Natural killer cell (primary cell): Measurements from ENCODE around the gene AP2S1. TPM values are rescaled to one million over a fixed set of nuclear protein-coding genes. Genes with fewer than 3 reads are reported as not detected.
"Not testable (repeated sequence)": the region's sequence is repeated elsewhere in the genome, so short reads cannot be mapped to it uniquely, and the experiment has no call there.

Source experiments
- ATAC-seq, 3 donors: fragments of 150-1000 bp in 2 of 3; fragments of 200-7000 bp in 1 of 3; cut with Tn5 transposase; 1 replicate in 1 of 3; 2 replicates in 2 of 3; pipeline ENCODE4 v1.10.0; 2021; ENCODE audit warnings: mild to moderate bottlenecking in 2 of 3, moderate library complexity in 2 of 3
- DNase-seq, 2 donors: peaks; one replicate each; pipeline versions ENCODE4 v3.0.0 to v3.0.0-alpha.2; 2013 to 2021; ENCODE audit warnings: mixed read lengths in 1 of 2
- H3K27ac ChIP-seq: one replicate; pipeline ENCODE4 v1.5.1; 2013; ENCODE audit warnings: mild to moderate bottlenecking, low read length
- H3K27me3 ChIP-seq: one replicate; pipeline ENCODE4 v1.6.1; 2013; ENCODE audit warnings: low read length; ENCODE audit not compliant: control insufficient read depth, insufficient read depth
- H3K36me3 ChIP-seq: one replicate; pipeline ENCODE4 v1.6.1; 2013; ENCODE audit warnings: low read length; ENCODE audit not compliant: control insufficient read depth, insufficient read depth
- H3K4me1 ChIP-seq: one replicate; pipeline ENCODE4 v1.6.1; 2013; ENCODE audit warnings: low read length; ENCODE audit not compliant: control insufficient read depth, insufficient read depth
- H3K4me3 ChIP-seq: one replicate; pipeline ENCODE4 v1.5.1; 2013; ENCODE audit warnings: low read length
- H3K9me3 ChIP-seq: one replicate; pipeline ENCODE4 v1.6.1; 2013; ENCODE audit warnings: low read length; ENCODE audit not compliant: control insufficient read depth, insufficient read depth
- H3K27ac Mint-ChIP-seq, 2 donors: one replicate each; pipeline ENCODE4 v1.8.0; 2022; ENCODE audit warnings: mild to moderate bottlenecking in 2 of 2, mixed read lengths in 2 of 2, moderate library complexity in 1 of 2
- H3K27me3 Mint-ChIP-seq, 2 donors: one replicate each; pipeline ENCODE4 v1.8.0; 2022; ENCODE audit warnings: low read depth in 2 of 2, mixed read lengths in 2 of 2
- H3K36me3 Mint-ChIP-seq: one replicate; pipeline ENCODE4 v1.8.0; 2022; ENCODE audit warnings: mixed read lengths
- H3K4me1 Mint-ChIP-seq, 2 donors: one replicate each; pipeline ENCODE4 v1.8.0; 2022; ENCODE audit warnings: mixed read lengths in 2 of 2
- H3K4me3 Mint-ChIP-seq: one replicate; pipeline ENCODE4 v1.8.0; 2022; ENCODE audit warnings: mild to moderate bottlenecking, moderate library complexity, mixed read lengths
- H3K9me3 Mint-ChIP-seq, 2 donors: one replicate each; pipeline ENCODE4 v1.8.0; 2022; ENCODE audit warnings: mixed read lengths in 2 of 2
- WGBS: methylation state at CpG from one replicate; pipeline ENCODE4 v1.1.7; 2013; ENCODE audit warnings: missing lambda C conversion rate; ENCODE audit not compliant: insufficient coverage; 5-methylcytosine and 5-hydroxymethylcytosine counted together
- intact Hi-C: fragments of 100-400 bp; cut with micrococcal nuclease; formaldehyde crosslinking; loops from one replicate; pipeline ENCODE4 v1.14.2; 2022
- total RNA-seq, 4 donors: library from RNA; stranded (reverse); fragments of 120-200 nt in 1 of 4; gene quantifications; one replicate each; pipeline versions ENCODE4 v1.2.3 to v1.2.4, GENCODE V29; 2013 to 2022
- TF ChIP-seq, protein P1 (sequence below): fragments of 200-600 bp; IDR thresholded peaks from one replicate; pipeline ENCODE4 v1.8.0; 2022; ENCODE audit warnings: antibody characterized with exemption

The AP2S1 gene
- total RNA-seq, 3 donors from 2014 or later (not counting 1 experiment from before 2014, with no cell fraction given), result 45.0 to 49.1 (median 45.4) TPM

DNA sequence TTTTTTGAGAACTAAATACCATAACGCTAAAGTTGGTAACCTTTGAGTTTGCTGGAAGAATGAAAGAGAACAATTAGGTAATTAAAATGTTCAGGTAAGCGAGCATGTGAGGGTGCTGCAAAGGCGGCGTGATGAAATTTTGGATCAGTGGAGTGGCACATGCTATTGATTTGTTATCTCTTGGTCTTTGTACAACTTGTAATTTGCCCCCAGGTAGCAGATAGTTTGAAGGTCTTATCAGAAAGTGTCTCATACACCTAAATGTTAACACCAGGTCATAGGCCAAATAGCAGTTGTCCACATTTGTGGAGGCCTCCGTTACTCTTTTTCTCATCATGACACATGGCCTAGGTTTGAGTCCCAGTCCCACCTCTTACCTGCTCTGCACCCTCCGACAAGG is 25.0 kb upstream of the AP2S1 start:
- intact Hi-C loops, result no loop called here

DNA sequence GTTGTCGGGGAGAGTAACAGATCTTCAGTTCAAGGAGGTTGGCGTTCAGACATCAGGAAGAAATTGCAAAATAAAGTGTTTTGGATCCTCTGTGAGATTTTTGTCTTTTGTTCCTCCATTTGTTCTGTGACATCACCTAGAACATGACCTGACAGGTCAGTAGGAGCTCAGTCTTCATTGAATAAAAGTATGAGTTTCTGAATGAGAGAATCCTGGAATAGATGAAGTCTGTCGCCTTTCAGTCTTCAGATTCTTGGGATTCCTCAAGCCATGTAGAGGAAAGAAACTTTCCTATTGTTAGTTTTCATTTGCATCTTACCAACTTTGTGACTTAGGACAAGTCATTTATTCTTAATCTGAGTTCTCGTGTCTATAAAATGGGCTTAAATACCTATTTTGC is 24.6 kb upstream of the AP2S1 start:
- Histone ChIP-seq H3K4me3 (no peak overlapping the region), H3K36me3 (no peaks in the 10 kb centered on the region), H3K27ac (no peak overlapping the region), H3K27me3 (no peaks in the 10 kb centered on the region), H3K9me3 (no peaks in the 10 kb centered on the region), H3K4me1 (no peaks in the 10 kb centered on the region)
- Mint-ChIP-seq H3K27me3 (no peaks in the 10 kb centered on the region), H3K27ac (no peak overlapping the region), H3K4me1 (peaks cover 3 to 9% of the 10 kb centered on the region in 2 donors), H3K4me3 (no peak overlapping the region), H3K9me3 (no peaks in the 10 kb centered on the region), H3K36me3 (no peaks in the 10 kb centered on the region)
- TF ChIP-seq, protein P1, sequence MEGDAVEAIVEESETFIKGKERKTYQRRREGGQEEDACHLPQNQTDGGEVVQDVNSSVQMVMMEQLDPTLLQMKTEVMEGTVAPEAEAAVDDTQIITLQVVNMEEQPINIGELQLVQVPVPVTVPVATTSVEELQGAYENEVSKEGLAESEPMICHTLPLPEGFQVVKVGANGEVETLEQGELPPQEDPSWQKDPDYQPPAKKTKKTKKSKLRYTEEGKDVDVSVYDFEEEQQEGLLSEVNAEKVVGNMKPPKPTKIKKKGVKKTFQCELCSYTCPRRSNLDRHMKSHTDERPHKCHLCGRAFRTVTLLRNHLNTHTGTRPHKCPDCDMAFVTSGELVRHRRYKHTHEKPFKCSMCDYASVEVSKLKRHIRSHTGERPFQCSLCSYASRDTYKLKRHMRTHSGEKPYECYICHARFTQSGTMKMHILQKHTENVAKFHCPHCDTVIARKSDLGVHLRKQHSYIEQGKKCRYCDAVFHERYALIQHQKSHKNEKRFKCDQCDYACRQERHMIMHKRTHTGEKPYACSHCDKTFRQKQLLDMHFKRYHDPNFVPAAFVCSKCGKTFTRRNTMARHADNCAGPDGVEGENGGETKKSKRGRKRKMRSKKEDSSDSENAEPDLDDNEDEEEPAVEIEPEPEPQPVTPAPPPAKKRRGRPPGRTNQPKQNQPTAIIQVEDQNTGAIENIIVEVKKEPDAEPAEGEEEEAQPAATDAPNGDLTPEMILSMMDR, result no peak
- intact Hi-C loops, result no loop called here
- ATAC-seq (no peak), DNase-seq (no peak)
- WGBS, result 87% methylated on average over 3 of the region's 4 CpGs

More for the DNA sequence above, 25.0 kb upstream of the AP2S1 start:
- ATAC-seq (no peak), DNase-seq (no peak)
- Histone ChIP-seq H3K4me1 (no peaks in the 10 kb centered on the region), H3K4me3 (no peak overlapping the region), H3K36me3 (no peaks in the 10 kb centered on the region), H3K27ac (no peak overlapping the region), H3K9me3 (no peaks in the 10 kb centered on the region), H3K27me3 (no peaks in the 10 kb centered on the region)
- no peaks in the 10 kb centered on the region for H3K9me3 Mint-ChIP-seq
- no peaks in the 10 kb centered on the region for H3K36me3 Mint-ChIP-seq
- H3K4me1 Mint-ChIP-seq, result peaks cover 3 to 9% of the 10 kb centered on the region in 2 donors
- no peak overlapping the region for H3K27ac Mint-ChIP-seq
- no peak overlapping the region for H3K4me3 Mint-ChIP-seq
- no peaks in the 10 kb centered on the region for H3K27me3 Mint-ChIP-seq
- WGBS, result 98% methylated on average over 6 of the region's 6 CpGs
- TF ChIP-seq, protein P1, result no peak

DNA sequence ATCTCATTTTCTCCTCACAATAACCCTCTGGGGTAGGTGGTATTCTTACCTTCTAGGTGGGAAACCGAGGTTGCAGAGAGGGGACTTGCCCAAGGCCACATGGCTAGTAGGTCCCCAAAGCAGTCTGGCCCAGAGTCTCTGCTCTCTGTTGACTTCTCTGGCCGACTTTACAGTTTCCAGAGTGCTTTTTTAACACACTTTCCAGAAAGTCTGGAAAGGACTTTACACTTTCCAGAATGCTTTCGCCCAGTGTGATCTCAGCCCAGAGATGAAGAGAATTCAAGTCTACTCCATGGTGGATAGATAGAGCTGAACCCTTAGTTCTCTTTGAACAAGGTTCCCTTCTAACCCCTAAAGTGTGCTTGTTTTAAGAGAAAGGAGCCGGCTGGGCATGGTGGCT is 22.3 kb upstream of the AP2S1 start:
- Mint-ChIP-seq H3K27ac (no peak overlapping the region), H3K9me3 (no peaks in the 10 kb centered on the region), H3K4me3 (no peak overlapping the region), H3K4me1 (peaks cover 10 to 14% of the 10 kb centered on the region in 2 donors), H3K27me3 (no peaks in the 10 kb centered on the region), H3K36me3 (no peaks in the 10 kb centered on the region)
- 90% methylated on average over 3 of the region's 4 CpGs for WGBS
- TF ChIP-seq, protein P1, result no peak
- no peaks in the 10 kb centered on the region for H3K9me3 ChIP-seq
- DNase-seq, result no peak
- no peak overlapping the region for H3K4me3 ChIP-seq
- no peak for ATAC-seq
- no peaks in the 10 kb centered on the region for H3K27me3 ChIP-seq
- no peak overlapping the region for H3K27ac ChIP-seq
- H3K4me1 ChIP-seq, result no peaks in the 10 kb centered on the region
- intact Hi-C loops, result no loop called here
- no peaks in the 10 kb centered on the region for H3K36me3 ChIP-seq

DNA sequence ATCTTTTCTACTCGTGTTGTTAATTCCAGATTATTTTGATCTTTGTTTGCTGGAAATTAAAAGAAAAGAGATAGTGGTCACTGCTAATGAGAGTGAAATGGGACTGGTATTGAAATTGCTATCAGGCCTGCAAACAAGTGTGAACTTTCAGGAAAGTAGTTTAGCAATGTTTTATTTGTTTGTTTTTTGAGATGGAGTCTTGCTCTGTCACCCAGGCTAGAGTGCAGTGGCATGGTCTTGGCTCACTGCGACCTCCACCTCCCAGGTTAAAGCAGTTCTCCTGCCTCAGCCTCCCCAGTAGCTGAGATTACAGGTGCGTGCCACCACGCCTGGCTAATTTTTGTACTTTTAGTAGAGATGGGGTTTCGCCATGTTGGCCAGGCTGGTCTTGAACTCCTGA is 20.5 kb upstream of the AP2S1 start:
- H3K36me3 Mint-ChIP-seq, H3K9me3 Mint-ChIP-seq, H3K9me3 ChIP-seq, DNase-seq, H3K4me3 ChIP-seq, intact Hi-C loops, H3K27me3 ChIP-seq, ATAC-seq, H3K4me3 Mint-ChIP-seq, H3K27ac Mint-ChIP-seq, H3K36me3 ChIP-seq, H3K27me3 Mint-ChIP-seq, H3K4me1 ChIP-seq, H3K27ac ChIP-seq: not testable (repeated sequence)
- WGBS, result 96% methylated on average over 5 of the region's 5 CpGs
- H3K4me1 Mint-ChIP-seq, result peaks cover 24 to 32% of the 10 kb centered on the region in 2 donors
